Raji (cell line): Measurements from ENCODE around the gene TMEM81.

ENCODE experiments used
- POLR2A ChIP-seq: IDR thresholded peaks from 2 replicates; pipeline ENCODE4 v1.6.1; 2011; ENCODE audit warnings: low read depth, low read length, control low read depth; ENCODE audit not compliant: insufficient read depth

TMEM81 gene

GRCh38 chr1:205069371-205070125, 14.7 kb downstream of the TMEM81 start:
- TF ChIP-seq POLR2A, result no peak

- no peak for TF ChIP-seq POLR2A
Measured at GRCh38 chr1:205068457-205069040, 15.7 kb downstream of the TMEM81 start.

- TF ChIP-seq POLR2A, result no peak
Measured at GRCh38 chr1:205068001-205068400, 16.3 kb downstream of the TMEM81 start.

GRCh38 chr1:205067031-205067430, 17.2 kb downstream of the TMEM81 start:
- TF ChIP-seq POLR2A, result no peak

- TF ChIP-seq POLR2A, result no peak
Measured at GRCh38 chr1:205066141-205066818, 18.0 kb downstream of the TMEM81 start.

- no peak for TF ChIP-seq POLR2A
Measured at GRCh38 chr1:205065666-205066065, 18.6 kb downstream of the TMEM81 start.

- TF ChIP-seq POLR2A, result no peak
Measured at GRCh38 chr1:205064741-205065316, 19.4 kb downstream of the TMEM81 start.

GRCh38 chr1:205064301-205064700, 20.0 kb downstream of the TMEM81 start:
- TF ChIP-seq POLR2A, result no peak

GRCh38 chr1:205062895-205063294, 21.4 kb downstream of the TMEM81 start:
- TF ChIP-seq POLR2A, result no peak

- TF ChIP-seq POLR2A, result no peak
Measured at GRCh38 chr1:205062319-205062718, 21.9 kb downstream of the TMEM81 start.

- TF ChIP-seq POLR2A, result no peak
Measured at GRCh38 chr1:205061665-205062069, 22.6 kb downstream of the TMEM81 start.

GRCh38 chr1:205061227-205061626, 23.0 kb downstream of the TMEM81 start:
- TF ChIP-seq POLR2A, result no peak

GRCh38 chr1:205060746-205061145, 23.5 kb downstream of the TMEM81 start:
- no peak for TF ChIP-seq POLR2A

GRCh38 chr1:205059660-205060059, 24.6 kb downstream of the TMEM81 start:
- no peak for TF ChIP-seq POLR2A

- TF ChIP-seq POLR2A, result no peak
Measured at GRCh38 chr1:205058853-205059252, 25.4 kb downstream of the TMEM81 start.
